ENCODE data around the gene AGR3.

Gene AGR3

DNA sequence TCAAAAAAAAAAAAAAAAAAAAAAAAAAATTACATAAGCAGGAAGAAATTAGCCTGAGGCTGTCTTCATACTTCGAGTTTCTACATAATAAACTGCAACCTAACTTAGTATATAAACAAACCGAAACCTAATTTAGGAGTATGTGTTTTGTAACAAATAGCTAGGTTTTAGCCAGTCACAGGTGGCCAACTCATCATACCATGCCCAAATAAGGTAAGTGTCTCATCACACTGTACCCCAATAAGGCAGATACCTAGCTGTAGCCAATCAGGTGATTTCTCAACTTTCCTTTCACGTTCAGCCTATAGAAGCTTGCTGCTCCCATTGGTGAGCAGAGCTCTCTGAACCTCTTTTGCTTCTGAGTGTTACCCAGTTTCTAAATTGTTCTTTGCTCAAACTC, 63.1 kb downstream of the AGR3 start:
- no peak for DNase-seq

DNA sequence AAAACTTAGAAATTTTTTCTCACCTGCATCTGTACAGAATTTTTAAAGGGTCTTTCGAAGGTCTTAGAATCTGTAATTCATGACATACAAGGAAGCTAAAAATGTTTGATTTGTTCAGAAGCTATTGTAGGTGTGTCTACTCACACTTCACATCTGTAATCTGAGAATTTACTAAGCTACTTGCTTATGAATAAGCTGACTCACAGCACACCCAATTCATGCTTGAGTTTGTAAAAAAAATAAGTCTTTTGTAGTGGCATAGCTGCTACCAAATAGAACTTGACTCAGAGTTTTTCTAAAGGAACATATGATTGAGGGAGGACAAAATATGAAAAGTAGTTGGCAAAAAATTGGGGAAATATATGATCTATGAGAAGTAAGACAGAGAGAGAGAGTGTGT, 64.2 kb downstream of the AGR3 start:
- no peak for DNase-seq

DNA sequence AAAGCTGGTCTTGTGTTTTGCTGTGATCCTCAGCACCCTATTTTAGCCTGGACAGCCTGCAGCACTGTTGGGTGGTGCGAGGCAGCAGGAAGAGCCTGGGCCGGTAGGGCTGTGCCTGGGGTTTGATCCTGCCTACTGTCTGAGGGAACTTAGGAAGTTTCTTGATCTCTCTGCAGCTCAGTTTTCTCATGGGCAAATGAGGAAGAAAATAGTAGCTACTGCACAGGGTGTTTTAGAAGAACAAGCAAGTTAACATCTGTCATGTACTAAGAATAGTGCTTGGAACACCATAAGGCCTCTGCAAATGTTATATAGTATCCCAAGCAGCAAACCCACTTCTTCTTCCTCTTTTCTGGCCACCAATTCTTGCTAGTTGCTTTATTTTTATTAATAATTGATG, 65.0 kb downstream of the AGR3 start:
- no peak for DNase-seq

DNA sequence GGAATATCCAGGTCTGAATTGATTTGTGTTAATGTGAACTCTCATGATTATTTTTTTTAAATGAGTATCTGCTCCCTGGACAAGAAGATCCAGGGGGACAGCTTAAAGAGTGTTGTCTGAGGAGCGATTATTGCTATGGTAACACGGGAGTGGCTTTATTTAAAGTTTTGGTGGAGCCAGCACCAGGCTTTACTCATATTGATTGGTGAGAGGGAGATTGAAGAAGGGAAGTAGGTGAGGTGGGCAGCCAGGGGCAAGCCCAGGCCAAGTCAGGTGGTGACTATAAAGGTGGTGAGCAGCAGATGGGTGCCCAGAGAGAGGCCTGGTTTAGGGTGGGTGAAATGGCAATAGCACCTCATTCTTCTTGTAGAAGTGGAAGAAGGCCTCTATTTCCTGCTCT, 66.8 kb downstream of the AGR3 start:
- no peak for DNase-seq

DNA sequence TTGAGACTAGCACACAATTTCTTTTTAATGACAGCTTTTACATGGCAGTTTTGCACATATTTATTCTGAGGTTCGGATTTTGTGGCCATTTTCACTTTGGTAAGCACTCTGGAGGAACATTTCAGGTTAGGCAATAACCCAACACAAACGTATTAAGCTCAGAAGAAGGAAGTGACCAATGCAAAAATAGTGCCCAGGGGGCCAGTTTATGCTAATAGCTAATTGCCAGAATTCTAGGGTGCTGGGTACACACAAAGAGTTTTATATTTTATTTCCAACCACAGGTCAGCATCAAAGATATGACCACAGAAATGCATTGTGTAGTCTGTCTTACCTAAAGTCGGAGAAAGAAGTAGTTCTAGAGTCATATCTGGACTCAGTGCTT, 68.6 kb downstream of the AGR3 start:
- DNase-seq, result no peak

DNA sequence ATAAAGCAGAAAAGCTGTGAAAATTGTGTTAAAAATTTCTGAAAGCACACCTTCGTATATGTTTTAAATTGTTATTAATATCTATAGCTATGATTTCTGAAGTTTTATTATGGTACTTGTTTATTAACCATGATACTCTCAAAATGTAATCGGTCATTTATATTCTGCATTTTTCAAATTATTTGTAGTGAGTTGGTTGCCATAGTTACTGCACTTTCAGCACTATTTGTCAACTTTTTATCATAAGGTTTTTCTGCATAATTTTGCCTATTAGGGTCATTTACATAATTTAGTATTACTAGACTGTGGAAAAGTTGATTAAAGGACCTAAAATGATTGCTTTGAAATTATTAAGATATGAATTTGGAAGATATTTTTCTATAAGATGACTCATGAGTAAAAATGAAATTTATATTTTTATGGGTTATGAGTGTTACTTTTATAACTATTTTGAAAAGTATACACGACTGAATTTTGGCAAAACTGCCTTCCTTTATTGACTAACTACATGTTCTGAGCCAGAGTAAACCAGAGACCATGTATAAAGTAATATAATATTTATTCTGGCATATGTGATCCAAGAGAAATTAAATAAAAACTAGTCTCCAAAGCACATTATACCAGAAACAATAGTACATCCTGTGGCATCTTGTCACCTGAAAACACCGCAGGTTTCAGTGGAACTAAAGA, 69.1 kb downstream of the AGR3 start:
- DNase-seq, result no peak

DNA sequence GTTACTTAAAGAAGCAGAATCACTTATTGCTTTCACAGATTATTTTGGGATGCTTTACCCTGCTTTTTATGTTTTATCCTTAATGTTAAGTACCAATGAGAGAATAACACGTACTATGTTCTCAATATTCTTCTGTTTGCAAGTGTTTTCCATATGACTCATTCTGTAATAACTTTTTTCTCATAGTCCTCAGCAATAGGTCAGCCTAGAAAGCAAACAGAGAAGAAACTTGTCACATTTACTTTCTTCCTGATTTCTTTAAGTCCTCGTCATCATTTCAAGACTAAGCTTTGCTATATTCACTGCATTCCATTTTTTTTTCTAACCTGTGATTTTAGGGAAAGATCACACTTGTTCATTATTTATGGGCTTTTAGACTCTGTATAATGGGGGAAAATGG, 70.2 kb downstream of the AGR3 start:
- DNase-seq, result no peak

DNA sequence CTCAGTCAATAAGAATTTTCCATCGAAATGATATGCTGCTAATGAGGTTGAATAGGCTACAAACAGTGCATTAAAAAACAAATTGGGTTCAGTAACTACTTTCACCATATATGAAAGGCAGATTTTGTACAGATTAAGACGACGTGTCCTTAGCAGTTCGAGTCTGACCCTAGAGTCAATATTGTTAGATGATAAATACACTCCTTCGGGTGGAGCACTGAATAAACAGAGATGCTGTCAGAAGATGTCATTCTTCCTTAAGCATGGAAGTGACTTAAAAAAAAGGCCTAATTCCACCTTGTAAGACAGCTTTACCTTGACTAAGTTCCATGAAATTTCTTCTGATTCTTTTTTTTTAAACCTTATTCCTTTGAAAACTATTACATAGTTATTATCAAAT, 71.2 kb downstream of the AGR3 start:
- DNase-seq, result no peak

DNA sequence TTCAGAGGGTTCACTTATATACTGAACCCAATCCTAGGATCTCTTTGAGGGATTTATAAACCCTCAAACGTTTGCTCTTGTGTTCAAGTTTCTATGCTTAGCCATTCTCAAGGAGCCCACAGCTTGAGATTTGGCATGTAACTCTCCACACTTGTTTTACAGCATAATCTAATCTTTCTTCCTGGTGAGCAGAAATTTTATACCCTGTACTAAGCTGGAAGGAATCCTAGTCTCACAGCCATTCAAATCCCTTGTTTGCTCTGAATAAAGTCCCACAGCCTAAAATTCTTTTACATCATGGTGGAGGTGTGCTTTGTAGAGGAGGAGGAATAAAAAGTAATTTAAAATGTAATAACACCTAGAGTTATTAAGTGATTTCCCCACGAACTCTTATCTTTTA, 71.7 kb downstream of the AGR3 start:
- DNase-seq, result no peak

Data from activated naive CD4-positive, alpha-beta T cell treated with Interleukin-2 at 50 U/mL for 16 hours (primary cell).